Measurements from ENCODE around the gene SMARCC1.

DNA sequence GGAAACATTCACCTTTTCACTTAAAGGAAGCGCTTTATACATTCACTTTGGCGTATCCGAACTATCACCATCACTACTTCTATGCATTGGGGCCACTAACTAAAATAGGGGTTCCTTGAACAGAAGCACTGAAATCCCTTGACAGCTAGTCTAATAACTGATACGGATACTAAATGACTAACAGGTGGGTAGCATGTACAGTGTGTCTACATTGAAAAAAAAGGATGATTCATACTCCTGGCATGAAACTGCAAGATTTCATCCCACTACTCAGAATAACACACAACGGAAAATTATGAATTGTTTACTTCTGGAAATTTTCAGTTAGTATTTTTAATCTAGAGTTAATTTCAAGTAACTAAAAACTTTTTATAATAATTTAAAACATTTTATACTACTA, 96.7 kb downstream of the SMARCC1 start:
- TF ChIP-seq, protein P1, sequence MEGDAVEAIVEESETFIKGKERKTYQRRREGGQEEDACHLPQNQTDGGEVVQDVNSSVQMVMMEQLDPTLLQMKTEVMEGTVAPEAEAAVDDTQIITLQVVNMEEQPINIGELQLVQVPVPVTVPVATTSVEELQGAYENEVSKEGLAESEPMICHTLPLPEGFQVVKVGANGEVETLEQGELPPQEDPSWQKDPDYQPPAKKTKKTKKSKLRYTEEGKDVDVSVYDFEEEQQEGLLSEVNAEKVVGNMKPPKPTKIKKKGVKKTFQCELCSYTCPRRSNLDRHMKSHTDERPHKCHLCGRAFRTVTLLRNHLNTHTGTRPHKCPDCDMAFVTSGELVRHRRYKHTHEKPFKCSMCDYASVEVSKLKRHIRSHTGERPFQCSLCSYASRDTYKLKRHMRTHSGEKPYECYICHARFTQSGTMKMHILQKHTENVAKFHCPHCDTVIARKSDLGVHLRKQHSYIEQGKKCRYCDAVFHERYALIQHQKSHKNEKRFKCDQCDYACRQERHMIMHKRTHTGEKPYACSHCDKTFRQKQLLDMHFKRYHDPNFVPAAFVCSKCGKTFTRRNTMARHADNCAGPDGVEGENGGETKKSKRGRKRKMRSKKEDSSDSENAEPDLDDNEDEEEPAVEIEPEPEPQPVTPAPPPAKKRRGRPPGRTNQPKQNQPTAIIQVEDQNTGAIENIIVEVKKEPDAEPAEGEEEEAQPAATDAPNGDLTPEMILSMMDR (conservative IDR thresholded peaks at IDR 0.05; ENCODE audit: low read depth, low read length) = no peak
- TF ChIP-seq EZH2 (IDR thresholded peaks at IDR 0.05; ENCODE audit: low read length, unreplicated experiment) = no peak
